Panc1 (cell line): ENCODE results near the gene TMTC1. TPM values are rescaled to one million over a fixed set of nuclear protein-coding genes. Genes with fewer than 3 reads are reported as not detected.

ENCODE experiments used
- ATAC-seq: fragments of 200-7000 bp; cut with Tn5 transposase; 2 replicates; pipeline ENCODE4 v1.9.1; 2020; ENCODE audit warnings: mild to moderate bottlenecking, moderate library complexity
- BruUV-seq: library from RNA; stranded (reverse); fragments of 400-500 nt; replicated peaks from 2 replicates; lab custom pipeline; 2021; lab: Mats Ljungman, UMichigan
- CTCF ChIA-PET: fragments of 300-600 bp; sonication (Branson Sonifier 250); formaldehyde crosslinking; loops from one replicate; lab custom pipeline; 2022; ENCODE audit warnings: antibody characterized with exemption; lab: Charles Lee
- POLR2A ChIA-PET: fragments of 300-600 bp; sonication (Branson Sonifier 250); formaldehyde crosslinking; loops from one replicate; lab custom pipeline; 2022; ENCODE audit warnings: antibody characterized with exemption; lab: Charles Lee
- DNase-seq: peaks from one replicate; pipeline ENCODE4 v3.0.0-alpha.2; 2010; ENCODE audit warnings: low read depth, low spot score
- H3K27ac ChIP-seq: 2 replicates; pipeline ENCODE4 v1.5.1; 2011; ENCODE audit warnings: mild to moderate bottlenecking, low read length, inconsistent platforms
- H3K27me3 ChIP-seq: fragments of 200-500 bp; sonication (Bioruptor generic); 2 replicates; pipeline ENCODE4 v1.6.0; 2014; ENCODE audit warnings: low read length, inconsistent platforms; ENCODE audit not compliant: control insufficient read depth, insufficient read depth
- H3K36me3 ChIP-seq: fragments of 200-500 bp; sonication (Bioruptor generic); 2 replicates; pipeline ENCODE4 v1.5.1; 2014; ENCODE audit warnings: inconsistent platforms, mild to moderate bottlenecking, low read length, moderate library complexity; ENCODE audit not compliant: control insufficient read depth, insufficient read depth
- H3K4me1 ChIP-seq: 2 replicates; pipeline ENCODE4 v1.5.1; 2011; ENCODE audit warnings: inconsistent platforms, mild to moderate bottlenecking, low read length, moderate library complexity; ENCODE audit not compliant: control insufficient read depth, insufficient read depth
- H3K4me3 ChIP-seq, 2 experiments: 2 replicates each; pipeline ENCODE4 v1.5.1; 2011 to 2012; ENCODE audit warnings: low read depth in 2 of 2, low read length in 2 of 2, mild to moderate bottlenecking in 2 of 2, inconsistent platforms in 1 of 2, moderate library complexity in 1 of 2
- H3K9me3 ChIP-seq: fragments of 200-500 bp; sonication (Bioruptor generic); 2 replicates; pipeline ENCODE4 v1.5.1; 2014; ENCODE audit warnings: low read depth, mild to moderate bottlenecking, inconsistent platforms, low read length, moderate library complexity; ENCODE audit not compliant: control insufficient read depth, insufficient read depth
- CTCF ChIP-seq: fragments of 450-650 bp; IDR thresholded peaks from 2 replicates; pipeline ENCODE4 v1.5.1; 2017; ENCODE audit warnings: mild to moderate bottlenecking
- POLR2AphosphoS5 ChIP-seq: IDR thresholded peaks from 2 replicates; pipeline ENCODE4 v1.6.1; 2012; ENCODE audit warnings: mild to moderate bottlenecking, low read depth, low read length, moderate library complexity
- SIN3A ChIP-seq: IDR thresholded peaks from 2 replicates; pipeline ENCODE4 v1.6.1; 2012; ENCODE audit warnings: low read depth, mild to moderate bottlenecking, low read length, moderate library complexity, borderline replicate concordance; ENCODE audit not compliant: insufficient read depth
- TCF7L2 ChIP-seq: IDR thresholded peaks from 2 replicates; pipeline ENCODE4 v1.6.1; 2011; ENCODE audit warnings: mild to moderate bottlenecking, low read depth, low read length, inconsistent platforms
- in situ Hi-C: cut with HindIII; loops from 2 replicates; pipeline ENCODE4 v1.10.0; 2016; ENCODE audit warnings: low sequenced_read_pairs, low pct_unique_long_range_greater_than_20kb
- intact Hi-C: fragments of 100-400 bp; cut with micrococcal nuclease; formaldehyde crosslinking; loops from one replicate; pipeline ENCODE4 v1.10.0; 2022; ENCODE audit not compliant: unreplicated experiment
- total RNA-seq: library from RNA; stranded (reverse); gene quantifications from one replicate; pipeline ENCODE4 v1.2.1, GENCODE V29; 2021; ENCODE audit not compliant: unreplicated experiment
- TF ChIP-seq, protein P1 (sequence below), 2 experiments: IDR thresholded peaks; 2 replicates each; pipeline ENCODE4 v1.6.1; 2011 to 2012; ENCODE audit warnings: low read depth in 2 of 2, control low read depth in 1 of 2, low read length in 1 of 2, mild to moderate bottlenecking in 1 of 2, moderate library complexity in 1 of 2; ENCODE audit not compliant: insufficient read depth in 1 of 2

TMTC1 gene
- total RNA-seq, 1 experiment from 2014 or later: 0.28 TPM

- TF ChIP-seq, protein P1, sequence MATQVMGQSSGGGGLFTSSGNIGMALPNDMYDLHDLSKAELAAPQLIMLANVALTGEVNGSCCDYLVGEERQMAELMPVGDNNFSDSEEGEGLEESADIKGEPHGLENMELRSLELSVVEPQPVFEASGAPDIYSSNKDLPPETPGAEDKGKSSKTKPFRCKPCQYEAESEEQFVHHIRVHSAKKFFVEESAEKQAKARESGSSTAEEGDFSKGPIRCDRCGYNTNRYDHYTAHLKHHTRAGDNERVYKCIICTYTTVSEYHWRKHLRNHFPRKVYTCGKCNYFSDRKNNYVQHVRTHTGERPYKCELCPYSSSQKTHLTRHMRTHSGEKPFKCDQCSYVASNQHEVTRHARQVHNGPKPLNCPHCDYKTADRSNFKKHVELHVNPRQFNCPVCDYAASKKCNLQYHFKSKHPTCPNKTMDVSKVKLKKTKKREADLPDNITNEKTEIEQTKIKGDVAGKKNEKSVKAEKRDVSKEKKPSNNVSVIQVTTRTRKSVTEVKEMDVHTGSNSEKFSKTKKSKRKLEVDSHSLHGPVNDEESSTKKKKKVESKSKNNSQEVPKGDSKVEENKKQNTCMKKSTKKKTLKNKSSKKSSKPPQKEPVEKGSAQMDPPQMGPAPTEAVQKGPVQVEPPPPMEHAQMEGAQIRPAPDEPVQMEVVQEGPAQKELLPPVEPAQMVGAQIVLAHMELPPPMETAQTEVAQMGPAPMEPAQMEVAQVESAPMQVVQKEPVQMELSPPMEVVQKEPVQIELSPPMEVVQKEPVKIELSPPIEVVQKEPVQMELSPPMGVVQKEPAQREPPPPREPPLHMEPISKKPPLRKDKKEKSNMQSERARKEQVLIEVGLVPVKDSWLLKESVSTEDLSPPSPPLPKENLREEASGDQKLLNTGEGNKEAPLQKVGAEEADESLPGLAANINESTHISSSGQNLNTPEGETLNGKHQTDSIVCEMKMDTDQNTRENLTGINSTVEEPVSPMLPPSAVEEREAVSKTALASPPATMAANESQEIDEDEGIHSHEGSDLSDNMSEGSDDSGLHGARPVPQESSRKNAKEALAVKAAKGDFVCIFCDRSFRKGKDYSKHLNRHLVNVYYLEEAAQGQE (IDR thresholded peaks at IDR 0.05; ENCODE audit: insufficient read depth in 1 of 2, low read depth in 2 of 2, low read length in 1 of 2): no peak
- TF ChIP-seq TCF7L2 (no peak), POLR2AphosphoS5 (no peak), CTCF (no peak), SIN3A (no peak)
- DNase-seq (no peak), ATAC-seq (no peak)
- Histone ChIP-seq H3K9me3 (no peaks in the 10 kb centered on the region), H3K27ac (no peak overlapping the region), H3K4me1 (no peaks in the 10 kb centered on the region), H3K27me3 (peaks cover 13% of the 10 kb centered on the region), H3K36me3 (no peaks in the 10 kb centered on the region), H3K4me3 (no peak overlapping the region)
- in situ Hi-C loops: no loop called here
- intact Hi-C loops: no loop called here
- ChIA-PET CTCF (no interaction called here), POLR2A (no interaction called here)
- BruUV-seq: no TSS peak
Measured at GRCh38 chr12:29533815-29534489, 249.8 kb downstream of the TMTC1 start.

DNA sequence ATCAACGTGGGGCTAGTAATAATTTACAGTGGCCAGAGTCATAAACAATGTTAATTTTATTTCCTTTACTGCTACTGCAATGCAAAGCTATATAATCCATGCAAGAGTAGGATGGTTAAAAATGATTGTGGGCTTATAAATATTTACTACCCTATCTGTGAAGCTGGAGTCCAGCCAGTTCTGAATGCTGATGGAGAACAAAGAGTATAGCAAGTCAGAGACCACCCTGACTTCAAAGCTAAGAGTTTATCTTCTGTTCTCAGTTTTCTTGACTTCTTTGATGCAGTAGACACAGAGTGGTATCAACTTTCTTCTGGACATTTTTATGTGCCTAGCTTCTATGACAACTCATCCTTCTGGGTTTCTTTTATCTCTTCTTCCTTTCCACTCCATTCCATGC lies 252.3 kb downstream of the TMTC1 start:
- intact Hi-C loops: no loop called here
- H3K9me3 ChIP-seq: no peaks in the 10 kb centered on the region
- ChIA-PET POLR2A (no interaction called here), CTCF (no interaction called here)
- ATAC-seq (no peak), DNase-seq (no peak)
- peaks cover 13% of the 10 kb centered on the region for H3K27me3 ChIP-seq
- H3K4me3 ChIP-seq: no peak overlapping the region
- no peaks in the 10 kb centered on the region for H3K4me1 ChIP-seq
- no peak overlapping the region for H3K27ac ChIP-seq
- in situ Hi-C loops: no loop called here
- TF ChIP-seq POLR2AphosphoS5 (no peak), SIN3A (no peak), CTCF (no peak), TCF7L2 (no peak)
- TF ChIP-seq, protein P1 (IDR thresholded peaks at IDR 0.05; ENCODE audit: insufficient read depth in 1 of 2, low read depth in 2 of 2, low read length in 1 of 2): no peak
- no peaks in the 10 kb centered on the region for H3K36me3 ChIP-seq
- BruUV-seq: no TSS peak
